Omental fat pad (tissue), 4 donors: Measurements from ENCODE around the gene MAP3K7CL. TPM values are rescaled to one million over a fixed set of nuclear protein-coding genes. Genes with fewer than 3 reads are reported as not detected.

Source experiments
- ATAC-seq: fragments of 150-250 bp; one replicate; pipeline ENCODE4 v1.9.1; 2016; ENCODE audit warnings: mild to moderate bottlenecking, moderate library complexity; ENCODE audit not compliant: low FRiP score
- DNase-seq: peaks from one replicate; pipeline ENCODE4 v3.0.0-alpha.2; 2019; ENCODE audit warnings: low spot score
- CTCF ChIP-seq, 3 donors: fragments of 450-650 bp; IDR thresholded peaks; one replicate each; pipeline ENCODE4 v1.5.1; 2016 to 2017; ENCODE audit warnings: antibody characterized with exemption in 3 of 3, mild to moderate bottlenecking in 3 of 3, moderate library complexity in 2 of 3
- small RNA-seq: library from RNA; depleted of rRNA; stranded (forward); fragments of <200 nt; gene quantifications from one replicate; pipeline ENCODE3, GENCODE V24; 2016
- total RNA-seq, 4 donors: library from RNA; depleted of rRNA; stranded (reverse); fragments of >200 nt; gene quantifications; one replicate each; pipeline ENCODE4 v1.1.0, GENCODE V29; 2016

The MAP3K7CL gene
- total RNA-seq, 4 donors from 2014 or later, result 5.1 to 7.1 (median 5.9) TPM

- no peak for DNase-seq
- no peak for TF ChIP-seq CTCF (IDR thresholded peaks at IDR 0.05)
- ATAC-seq, result no peak
Measured at GRCh38 chr21:29221253-29221744, 90.9 kb downstream of the MAP3K7CL start.

- ATAC-seq (no peak), DNase-seq (no peak)
- no peak for TF ChIP-seq CTCF (IDR thresholded peaks at IDR 0.05)
Measured at GRCh38 chr21:29224006-29224405, 93.6 kb downstream of the MAP3K7CL start.

Small RNA genes lying within 50 kb of the gene (small RNA-seq; reads per million reads assigned to genes)
- gene RF00012 (not detected), gene RF00019 (not detected)

Other genes starting within 250 kb of the MAP3K7CL start
- gene LTN1, start 137.8 kb upstream of the MAP3K7CL start, total RNA-seq, result 10 to 100 TPM; 20.5 to 27.9 (median 21.4) TPM
- 10 to 100 TPM in 3 of 4 donors, 1 to 10 TPM in 1; 5.2 to 15.5 (median 14.0) TPM for gene RWDD2B, start 111.3 kb upstream of the MAP3K7CL start, total RNA-seq
- gene USP16, start 106.0 kb upstream of the MAP3K7CL start, total RNA-seq, result 10 to 100 TPM; 36.2 to 46.2 (median 39.5) TPM
- 100 to 1,000 TPM in 3 of 4 donors, 10 to 100 TPM in 1; 68.9 to 132 (median 113) TPM for gene CCT8, start 57.0 kb upstream of the MAP3K7CL start, total RNA-seq
- 100 to 1,000 TPM in 1 of 4 donors, 10 to 100 TPM in 3; 35.0 to 101 (median 49.8) TPM for gene BACH1, start 168.3 kb downstream of the MAP3K7CL start, total RNA-seq